BJ (cell line): ENCODE data around the gene CHMP2A. TPM values are rescaled to one million over a fixed set of nuclear protein-coding genes. Genes with fewer than 3 reads are reported as not detected.

Experiments used
- CTCF ChIA-PET: fragments of 350-600 bp; formaldehyde crosslinking; extraction: SDS; loops from one replicate; lab custom pipeline; 2021; ENCODE audit warnings: antibody characterized with exemption, inconsistent platforms; lab: Yijun Ruan, JAX
- POLR2A ChIA-PET: fragments of 300-600 bp; sonication (Branson Sonifier 250); formaldehyde crosslinking; extraction: SDS; loops from one replicate; lab custom pipeline; 2021; ENCODE audit warnings: antibody characterized with exemption; lab: Charles Lee
- DNase-seq: peaks from one replicate; pipeline ENCODE4 v3.0.0-alpha.2; 2011; ENCODE audit warnings: low read depth
- H3K27me3 ChIP-seq: 2 replicates; pipeline ENCODE4 v1.6.0; 2011; ENCODE audit warnings: low read length; ENCODE audit not compliant: control insufficient read depth, insufficient read depth
- H3K36me3 ChIP-seq: 2 replicates; pipeline ENCODE4 v1.5.1; 2011; ENCODE audit warnings: low read length; ENCODE audit not compliant: control insufficient read depth, insufficient read depth
- H3K4me3 ChIP-seq: 2 replicates; pipeline ENCODE4 v1.5.1; 2011; ENCODE audit warnings: low read depth, mild to moderate bottlenecking, control low read depth, low read length
- CTCF ChIP-seq: IDR thresholded peaks from 2 replicates; pipeline ENCODE4 v1.5.1; 2011; ENCODE audit warnings: low read depth, mild to moderate bottlenecking, control low read depth, inconsistent platforms, low read length, moderate library complexity; ENCODE audit not compliant: insufficient read depth
- polyA plus RNA-seq: library from polyadenylated mRNA; depleted of rRNA; stranded (reverse); fragments of >200 nt; gene quantifications from 2 replicates; pipeline ENCODE4 v1.2.3, GENCODE V29; 2011

The CHMP2A gene
- polyA plus RNA-seq, 1 experiment, result 174 TPM

- ChIA-PET POLR2A (no interaction called here), CTCF (interaction anchor here (1.2 kb wide), 1 partner anchor 19 kb away, joined by 9 read pairs; the partner anchor contains the start of gene ZBTB45)
- TF ChIP-seq CTCF, result no peak
- peak overlapping the region; percentile 15; the same call in 1 of the 2 replicates for H3K4me3 ChIP-seq
- no peak for DNase-seq
- H3K27me3 ChIP-seq, result peaks cover 25% of the 10 kb centered on the region
- H3K36me3 ChIP-seq, result no peaks in the 10 kb centered on the region
Observed at GRCh38 chr19:58538257-58539168, 16.4 kb downstream of the CHMP2A start.

GRCh38 chr19:58536852-58537798 is 17.8 kb downstream of the CHMP2A start:
- POLR2A ChIA-PET, result no interaction called here
- no peak overlapping the region for H3K4me3 ChIP-seq
- CTCF ChIA-PET, result interaction anchor here (1.2 kb wide), 1 partner anchor 17 kb away, joined by 9 read pairs; the partner anchor contains the start of gene ZBTB45

GRCh38 chr19:58535857-58536256 is 19.0 kb downstream of the CHMP2A start:
- no peaks in the 10 kb centered on the region for H3K36me3 ChIP-seq
- ChIA-PET POLR2A (no interaction called here), CTCF (no interaction called here)
- no peak overlapping the region for H3K4me3 ChIP-seq
- DNase-seq, result no peak
- TF ChIP-seq CTCF, result no peak
- peaks cover 29% of the 10 kb centered on the region for H3K27me3 ChIP-seq

More at GRCh38 chr19:58536852-58537798, 17.8 kb downstream of the CHMP2A start:
- H3K36me3 ChIP-seq, result no peaks in the 10 kb centered on the region
- TF ChIP-seq CTCF, result no peak
- no peak for DNase-seq
- H3K27me3 ChIP-seq, result peaks cover 25% of the 10 kb centered on the region

- no peak for DNase-seq
- Histone ChIP-seq H3K36me3 (no peaks in the 10 kb centered on the region), H3K27me3 (peaks cover 9% of the 10 kb centered on the region), H3K4me3 (no peak overlapping the region)
- no peak for TF ChIP-seq CTCF
- ChIA-PET POLR2A (no interaction called here), CTCF (interaction anchor here (4.3 kb wide), 1 partner anchor 12 kb away, joined by 21 read pairs; the partner anchor contains the start of gene ZBTB45)
Observed at GRCh38 chr19:58531034-58531840, 23.7 kb downstream of the CHMP2A start.
